Spleen (tissue), 11 donors: Measurements from ENCODE around the gene TBC1D10B. TPM values are rescaled to one million over a fixed set of nuclear protein-coding genes. Genes with fewer than 3 reads are reported as not detected.
A peak's percentile ranks its signal among the peaks of the same experiment; 100 is the strongest.
"Not testable (repeated sequence)": the region's sequence is repeated elsewhere in the genome, so short reads cannot be mapped to it uniquely, and the experiment has no call there.

Source experiments
- DNase-seq: peaks from one replicate; pipeline ENCODE4 v3.0.0-alpha.2; 2020
- H3K27ac ChIP-seq, 8 donors: fragments of 200-600 bp; sonication (generic) in 7 of 8; 1 replicate in 4 of 8; 2 replicates in 4 of 8; pipeline versions ENCODE4 v1.5.0 to v1.8.0; 2016 to 2021; ENCODE audit warnings: inconsistent platforms in 4 of 8, mild to moderate bottlenecking in 4 of 8, moderate library complexity in 1 of 8
- H3K27me3 ChIP-seq, 7 donors: fragments of 200-600 bp; sonication (generic) in 6 of 7; replicated peaks in 1 of 7; 1 replicate in 4 of 7; 2 replicates in 3 of 7; pipeline versions ENCODE4 v1.5.0 to v1.8.0; 2016 to 2021; ENCODE audit warnings: inconsistent platforms in 3 of 7, mild to moderate bottlenecking in 1 of 7
- H3K36me3 ChIP-seq, 6 donors: fragments of 200-600 bp; sonication (generic) in 5 of 6; 1 replicate in 4 of 6; 2 replicates in 2 of 6; pipeline versions ENCODE4 v1.5.0 to v1.8.0; 2016 to 2021; ENCODE audit warnings: inconsistent platforms in 2 of 6
- H3K4me1 ChIP-seq, 6 donors: fragments of 200-600 bp; sonication (generic) in 5 of 6; 1 replicate in 3 of 6; 2 replicates in 3 of 6; pipeline versions ENCODE4 v1.5.0 to v1.8.0; 2016 to 2021; ENCODE audit warnings: inconsistent platforms in 3 of 6
- H3K4me3 ChIP-seq, 8 donors: fragments of 200-600 bp; sonication (generic) in 7 of 8; 1 replicate in 4 of 8; 2 replicates in 4 of 8; pipeline versions ENCODE4 v1.5.0 to v1.8.0; 2016 to 2021; ENCODE audit warnings: inconsistent platforms in 4 of 8, mild to moderate bottlenecking in 4 of 8, moderate library complexity in 2 of 8
- H3K9me3 ChIP-seq, 8 donors: fragments of 200-600 bp; sonication (generic) in 7 of 8; 1 replicate in 4 of 8; 2 replicates in 4 of 8; pipeline versions ENCODE4 v1.5.0 to v1.8.0; 2016 to 2021; ENCODE audit warnings: inconsistent platforms in 4 of 8
- CTCF ChIP-seq, 11 experiments: fragments of 200-600 bp in 7 of 11; fragments of 450-650 bp in 4 of 11; sonication (generic) in 4 of 11; IDR thresholded peaks in 8 of 11; conservative IDR thresholded peaks in 3 of 11; 1 replicate in 7 of 11; 2 replicates in 4 of 11; pipeline versions ENCODE4 v1.4.0 to v1.8.0; 2016 to 2021; ENCODE audit warnings: antibody characterized with exemption in 11 of 11, inconsistent platforms in 4 of 11, mild to moderate bottlenecking in 1 of 11
- POLR2A ChIP-seq, 3 donors: fragments of 450-650 bp; IDR thresholded peaks; one replicate each; pipeline ENCODE4 v1.5.1; 2017; ENCODE audit warnings: antibody characterized with exemption in 3 of 3, mild to moderate bottlenecking in 1 of 3
- POLR2AphosphoS5 ChIP-seq, 3 donors: sonication (generic); formaldehyde crosslinking; IDR thresholded peaks; one replicate each; pipeline ENCODE4 v1.5.1; 2017; ENCODE audit warnings: antibody characterized with exemption in 3 of 3
- WGBS, 5 donors: extraction: QIAGEN DNeasy Blood & Tissue Kit in 3 of 5; methylation state at CpG; one replicate each; pipeline versions ENCODE4 v1.1.5 to v1.1.7; 2013 to 2018; 5-methylcytosine and 5-hydroxymethylcytosine counted together
- intact Hi-C: fragments of 100-400 bp; cut with DNase I; formaldehyde crosslinking; loops from one replicate; pipeline ENCODE4 v1.15.0; 2023; ENCODE audit warnings: low total_unique reads
- polyA plus RNA-seq, 3 donors: library from polyadenylated mRNA; stranded (reverse); fragments of 200-250 nt; gene quantifications; one replicate each; pipeline ENCODE4 v1.2.1, GENCODE V29; 2013
- total RNA-seq, 7 donors: library from RNA; depleted of rRNA in 3 of 7; stranded (reverse); fragments of >200 nt in 3 of 7; fragmentation: NEBNext Ultra II Directional in 4 of 7; extraction: Animal tissue kit (Norgen Biotek cat#: 25700) in 4 of 7; gene quantifications; one replicate each; pipeline versions ENCODE4 v1.1.0 to v1.2.1, GENCODE V29; 2016 to 2021
- donor health status: healthy with polysubstance abuse.
- donor health status: DM: no; HTN: no; CAD: no; lungs with moderate emphysema.
- donor health status: DM: no; HTN: no; CAD: no.
- donor health status: Bipolar disorder and iron deficiency.
- donor health status: healthy.
- donor health status: DM: no; HTN: no; CAD: no.
- donor health status: DM: yes; HTN: yes; CAD: no.

TBC1D10B gene
- total and polyA plus RNA-seq, 10 donors, result 17.3 to 50.4 (median 40.3) TPM

GRCh38 chr16:30348929-30349328, 21.4 kb downstream of the TBC1D10B start:
- WGBS, 5 donors, result 92 to 99% (median 95%) methylated on average over 7 of the region's 7 CpGs
- H3K9me3 ChIP-seq, result no peaks in the 10 kb centered on the region
- intact Hi-C loops, result no loop called here
- DNase-seq, result peak; percentile 6
- no peak for TF ChIP-seq CTCF (IDR thresholded peaks at IDR 0.05 in 8 of 11, conservative IDR thresholded peaks at IDR 0.05 in 3 of 11)
- H3K4me3 ChIP-seq, result no peak overlapping the region
- no peaks in the 10 kb centered on the region for H3K27me3 ChIP-seq
- H3K36me3 ChIP-seq, result peaks cover 0 to 56% (median 36%) of the 10 kb centered on the region in 6 donors
- peaks cover 8 to 54% (median 39%) of the 10 kb centered on the region in 6 donors for H3K4me1 ChIP-seq
- peak overlapping the region in 5 of 8 donors; percentile 1 to 93 (median 52) for H3K27ac ChIP-seq

- DNase-seq, result peak; percentile 28
Observed at GRCh38 chr16:30348113-30348512, 22.2 kb downstream of the TBC1D10B start.

GRCh38 chr16:30346286-30346685, 24.0 kb downstream of the TBC1D10B start:
- no peak for DNase-seq
- Histone ChIP-seq H3K27ac (no peak overlapping the region), H3K9me3 (no peaks in the 10 kb centered on the region), H3K4me3 (no peak overlapping the region), H3K4me1 (peaks cover 2 to 27% (median 21%) of the 10 kb centered on the region in 6 donors), H3K36me3 (peaks cover 0 to 30% (median 11%) of the 10 kb centered on the region in 6 donors), H3K27me3 (no peaks in the 10 kb centered on the region)
- intact Hi-C loops, result no loop called here
- 92 to 100% (median 94%) methylated on average over 3 of the region's 3 CpGs for WGBS, 5 donors
- no peak for TF ChIP-seq CTCF (IDR thresholded peaks at IDR 0.05 in 8 of 11, conservative IDR thresholded peaks at IDR 0.05 in 3 of 11)

More at GRCh38 chr16:30348113-30348512, 22.2 kb downstream of the TBC1D10B start:
- Histone ChIP-seq H3K36me3 (peaks cover 0 to 48% (median 29%) of the 10 kb centered on the region in 6 donors), H3K9me3 (no peaks in the 10 kb centered on the region), H3K4me3 (no peak overlapping the region), H3K4me1 (peaks cover 2 to 46% (median 31%) of the 10 kb centered on the region in 6 donors), H3K27me3 (no peaks in the 10 kb centered on the region), H3K27ac (no peak overlapping the region)
- intact Hi-C loops, result no loop called here
- WGBS, 5 donors, result 92 to 97% (median 95%) methylated on average over 8 of the region's 8 CpGs
- TF ChIP-seq POLR2A (IDR thresholded peaks at IDR 0.05) (no peak), POLR2AphosphoS5 (IDR thresholded peaks at IDR 0.05) (no peak), CTCF (IDR thresholded peaks at IDR 0.05 in 8 of 11, conservative IDR thresholded peaks at IDR 0.05 in 3 of 11) (no peak)

GRCh38 chr16:30343491-30343820, 26.8 kb downstream of the TBC1D10B start:
- H3K27ac ChIP-seq, H3K4me1 ChIP-seq, H3K4me3 ChIP-seq, DNase-seq, H3K27me3 ChIP-seq, intact Hi-C loops, H3K9me3 ChIP-seq, H3K36me3 ChIP-seq: not testable (repeated sequence)
- 88 to 94% (median 89%) methylated on average over 11 of the region's 11 CpGs for WGBS, 5 donors
